ENCODE measurements around the gene WNK3.

GRCh38 chrX:54208531-54208930, 149.3 kb downstream of the WNK3 start:
- TF ChIP-seq CTCF (IDR thresholded peaks at IDR 0.05; ENCODE audit: insufficient read depth, low read depth, low read length) (no peak), EZH2 (IDR thresholded peaks at IDR 0.05; ENCODE audit: insufficient read depth, low read length) (no peak)
